VCaP (cell line): Measurements from ENCODE around the gene APBB3.

ENCODE experiments used
- H3K27ac ChIP-seq: fragments of 450-650 bp; 2 replicates; pipeline ENCODE4 v1.5.1; 2017
- CTCF ChIP-seq: fragments of 450-650 bp; conservative IDR thresholded peaks from 2 replicates; pipeline ENCODE4 v1.5.1; 2017; ENCODE audit warnings: mild to moderate bottlenecking, moderate library complexity

Gene APBB3

GRCh38 chr5:140571105-140571504 lies 6.7 kb upstream of the APBB3 start:
- no peak overlapping the region for H3K27ac ChIP-seq
- TF ChIP-seq CTCF, result no peak

DNA sequence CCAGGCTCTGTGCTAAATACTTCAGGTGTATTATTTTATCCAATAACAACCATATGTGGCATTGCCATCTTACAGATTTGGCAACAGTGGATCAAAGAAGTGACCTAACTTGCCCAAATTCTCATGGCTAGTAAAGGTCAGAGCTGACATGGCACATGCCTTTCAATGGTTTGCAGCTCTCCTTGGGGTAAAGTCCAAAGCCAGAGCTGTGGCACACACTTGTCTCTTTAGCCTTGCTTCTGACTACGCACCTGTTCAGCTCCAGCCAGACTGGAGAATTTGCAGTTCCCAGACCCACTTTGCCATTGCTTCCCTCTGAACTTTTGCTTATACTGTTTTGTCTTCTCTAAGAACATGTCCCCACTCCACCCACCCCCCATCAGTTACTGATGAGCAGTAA lies 6.1 kb upstream of the APBB3 start:
- H3K27ac ChIP-seq, result no peak overlapping the region
- TF ChIP-seq CTCF, result no peak

GRCh38 chr5:140570058-140570457 lies 5.7 kb upstream of the APBB3 start:
- no peak overlapping the region for H3K27ac ChIP-seq
- TF ChIP-seq CTCF, result no peak

DNA sequence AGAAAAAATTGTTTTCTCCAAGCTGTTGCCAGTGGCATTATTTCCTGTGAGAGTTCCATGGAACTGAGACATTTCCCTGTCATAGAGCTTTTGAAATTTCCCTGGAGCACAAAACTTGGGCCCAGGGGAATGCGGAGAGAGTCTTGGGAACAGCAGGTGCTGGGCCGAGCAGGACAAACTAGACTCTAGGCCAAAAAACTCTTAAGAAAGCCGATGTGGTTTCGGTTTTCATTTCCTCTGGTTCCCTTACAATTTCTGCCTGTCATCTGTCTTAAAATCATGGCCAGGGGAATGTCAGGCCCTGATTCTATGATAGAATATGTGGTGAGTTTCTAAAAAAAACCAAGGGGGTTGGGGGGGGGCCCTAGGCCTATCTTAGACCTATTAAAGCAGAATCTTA lies 4.8 kb upstream of the APBB3 start:
- no peak for TF ChIP-seq CTCF
- no peak overlapping the region for H3K27ac ChIP-seq

DNA sequence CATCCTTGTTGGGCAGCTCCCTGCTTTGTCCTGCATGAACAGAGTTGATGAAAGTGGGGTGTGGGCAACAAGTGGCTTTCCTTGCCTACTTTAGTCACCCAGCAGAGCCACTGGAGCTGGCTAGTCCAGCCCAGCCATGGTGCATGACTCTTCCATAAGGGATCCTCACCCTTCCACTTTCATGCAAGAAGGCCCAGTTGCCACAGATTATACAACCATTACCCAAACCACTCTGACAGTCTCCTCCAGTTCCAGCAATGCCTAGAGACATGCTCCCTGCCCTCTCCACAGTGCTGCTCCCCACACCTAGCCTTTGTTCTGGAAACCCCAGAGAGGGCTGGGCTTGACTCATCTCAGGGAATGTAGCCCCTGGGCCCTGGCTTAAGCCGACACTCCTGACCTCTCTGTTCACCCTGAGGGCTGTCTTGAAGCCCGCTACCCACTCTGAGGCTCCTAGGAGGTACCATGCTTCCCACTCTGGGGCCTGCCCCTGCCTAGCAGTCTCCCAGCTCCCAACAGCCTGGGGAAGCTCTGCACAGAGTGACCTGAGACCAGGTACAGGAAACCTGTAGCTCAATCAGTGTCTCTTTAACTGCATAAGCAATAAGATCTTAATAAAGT lies 4.2 kb upstream of the APBB3 start:
- no peak for TF ChIP-seq CTCF

DNA sequence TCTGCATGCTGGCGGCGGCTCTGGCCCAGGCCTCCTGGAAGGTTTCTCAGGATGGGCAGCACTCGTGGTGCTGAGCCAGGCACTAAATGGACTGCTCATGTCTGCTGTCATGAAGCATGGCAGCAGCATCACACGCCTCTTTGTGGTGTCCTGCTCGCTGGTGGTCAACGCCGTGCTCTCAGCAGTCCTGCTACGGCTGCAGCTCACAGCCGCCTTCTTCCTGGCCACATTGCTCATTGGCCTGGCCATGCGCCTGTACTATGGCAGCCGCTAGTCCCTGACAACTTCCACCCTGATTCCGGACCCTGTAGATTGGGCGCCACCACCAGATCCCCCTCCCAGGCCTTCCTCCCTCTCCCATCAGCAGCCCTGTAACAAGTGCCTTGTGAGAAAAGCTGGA lies 3.5 kb upstream of the APBB3 start:
- no peak for TF ChIP-seq CTCF
- no peak overlapping the region for H3K27ac ChIP-seq

More for the DNA sequence above, 4.2 kb upstream of the APBB3 start:
- no peak overlapping the region for H3K27ac ChIP-seq

DNA sequence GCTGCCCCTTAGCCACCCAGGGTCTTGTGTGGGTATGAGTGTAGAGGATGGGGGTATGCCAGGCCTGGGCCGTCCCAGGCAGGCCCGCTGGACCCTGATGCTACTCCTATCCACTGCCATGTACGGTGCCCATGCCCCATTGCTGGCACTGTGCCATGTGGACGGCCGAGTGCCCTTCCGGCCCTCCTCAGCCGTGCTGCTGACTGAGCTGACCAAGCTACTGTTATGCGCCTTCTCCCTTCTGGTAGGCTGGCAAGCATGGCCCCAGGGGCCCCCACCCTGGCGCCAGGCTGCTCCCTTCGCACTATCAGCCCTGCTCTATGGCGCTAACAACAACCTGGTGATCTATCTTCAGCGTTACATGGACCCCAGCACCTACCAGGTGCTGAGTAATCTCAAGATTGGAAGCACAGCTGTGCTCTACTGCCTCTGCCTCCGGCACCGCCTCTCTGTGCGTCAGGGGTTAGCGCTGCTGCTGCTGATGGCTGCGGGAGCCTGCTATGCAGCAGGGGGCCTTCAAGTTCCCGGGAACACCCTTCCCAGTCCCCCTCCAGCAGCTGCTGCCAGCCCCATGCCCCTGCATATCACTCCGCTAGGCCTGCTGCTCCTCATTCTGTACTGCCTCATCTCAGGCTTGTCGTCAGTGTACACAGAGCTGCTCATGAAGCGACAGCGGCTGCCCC lies 2.9 kb upstream of the APBB3 start:
- H3K27ac ChIP-seq, result no peak overlapping the region
- TF ChIP-seq CTCF, result no peak
